Measurements from ENCODE around the gene ANGPTL4. TPM values are rescaled to one million over a fixed set of nuclear protein-coding genes. Genes with fewer than 3 reads are reported as not detected.
"Not testable (repeated sequence)": the region's sequence is repeated elsewhere in the genome, so short reads cannot be mapped to it uniquely, and the experiment has no call there.

The ANGPTL4 gene
- total RNA-seq, 1 donor from 2014 or later: not detected

DNA sequence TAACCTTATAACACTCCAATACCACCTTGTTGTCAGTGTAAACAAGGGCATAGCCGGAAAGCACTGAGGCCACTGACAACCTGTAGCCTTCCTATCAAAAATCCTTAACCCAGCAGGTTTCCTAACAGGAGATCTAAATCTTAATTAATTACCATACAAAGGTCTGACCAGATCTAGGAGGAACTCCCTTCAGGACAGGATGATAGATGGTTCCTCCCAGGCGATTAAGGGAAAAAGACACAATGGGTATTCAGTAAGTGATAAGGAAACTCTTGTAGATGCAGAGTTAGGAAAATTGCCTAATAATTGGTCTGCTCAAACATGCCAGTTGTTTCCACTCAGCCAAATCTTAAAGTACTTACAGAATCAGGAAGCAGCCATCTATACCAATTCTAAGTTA, 21.1 kb downstream of the ANGPTL4 start:
- H3K9me3 Mint-ChIP-seq; H3K9ac ChIP-seq; DNase-seq (ENCODE audit: low spot score); H2AFZ ChIP-seq (replicated peaks); H3K36me3 ChIP-seq; H3K4me3 ChIP-seq; H3K27me3 ChIP-seq; H3K4me1 ChIP-seq; H3K36me3 Mint-ChIP-seq; H4K20me1 ChIP-seq (ENCODE audit: low read depth); H3K27ac ChIP-seq; H3K4me2 ChIP-seq; H3K9me3 ChIP-seq (ENCODE audit: low read depth); H3K4me1 Mint-ChIP-seq; H3K27me3 Mint-ChIP-seq (ENCODE audit: insufficient read depth, low read depth); H3K4me3 Mint-ChIP-seq; H3K27ac Mint-ChIP-seq: not testable (repeated sequence)
- Histone ChIP-seq H3K79me2 (ENCODE audit: low read depth) (peaks cover 10% of the 10 kb centered on the region), H3F3A (ENCODE audit: low read depth) (peaks cover 17% of the 10 kb centered on the region)

DNA sequence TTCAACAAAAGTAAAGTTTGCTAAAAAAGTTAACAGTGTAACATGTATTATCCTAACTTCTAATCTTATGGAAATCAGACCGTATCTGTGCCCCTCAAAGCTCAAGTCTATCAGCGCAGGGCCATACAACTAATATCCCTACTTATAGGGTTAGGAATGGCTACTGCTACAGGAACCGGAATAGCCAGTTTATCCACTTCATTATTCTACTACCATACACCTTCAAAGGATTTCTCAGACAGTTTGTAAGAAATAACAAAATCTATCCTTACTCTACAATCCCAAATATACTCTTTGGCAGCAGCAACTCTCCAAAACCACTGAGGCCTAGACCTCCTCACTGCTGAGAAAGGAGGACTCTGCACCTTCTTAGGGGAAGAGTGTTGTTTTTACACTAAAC, 21.6 kb downstream of the ANGPTL4 start:
- not testable (repeated sequence) for H3K4me2 ChIP-seq; H3K4me1 Mint-ChIP-seq; H3K27ac Mint-ChIP-seq; H3K9me3 Mint-ChIP-seq; H3K9ac ChIP-seq; H3K4me1 ChIP-seq; H3K4me3 Mint-ChIP-seq; H4K20me1 ChIP-seq (ENCODE audit: low read depth); H3K36me3 Mint-ChIP-seq; H3K27me3 Mint-ChIP-seq (ENCODE audit: insufficient read depth, low read depth); DNase-seq (ENCODE audit: low spot score); H3K36me3 ChIP-seq; H2AFZ ChIP-seq (replicated peaks); H3K27me3 ChIP-seq; H3K9me3 ChIP-seq (ENCODE audit: low read depth); H3K4me3 ChIP-seq; H3K27ac ChIP-seq
- H3K79me2 ChIP-seq (ENCODE audit: low read depth): peaks cover 10% of the 10 kb centered on the region
- peaks cover 17% of the 10 kb centered on the region for H3F3A ChIP-seq (ENCODE audit: low read depth)

DNA sequence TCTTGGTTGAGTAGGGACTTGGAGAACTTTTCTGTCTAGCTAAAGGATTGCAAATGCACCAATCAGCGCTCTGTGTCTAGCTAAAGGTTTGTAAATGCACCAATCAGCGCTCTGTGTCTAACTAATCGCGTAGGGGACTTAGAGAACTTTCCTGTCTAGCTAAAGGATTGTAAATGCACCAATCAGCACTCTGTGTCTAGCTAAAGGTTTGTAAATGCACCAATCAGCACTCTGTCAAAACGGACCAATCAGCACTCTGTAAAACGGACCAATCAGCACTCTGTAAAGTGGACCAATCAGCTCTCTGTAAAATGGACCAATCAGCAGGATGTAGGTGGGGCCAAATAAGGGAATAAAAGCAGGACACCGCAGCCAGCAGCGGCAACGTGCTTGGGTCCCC, 22.5 kb downstream of the ANGPTL4 start:
- H3K9ac ChIP-seq; H3K4me1 ChIP-seq; H3K27me3 ChIP-seq; H3K4me3 Mint-ChIP-seq; H3K36me3 Mint-ChIP-seq; H3K27ac Mint-ChIP-seq; H3K27me3 Mint-ChIP-seq (ENCODE audit: insufficient read depth, low read depth); H3K9me3 Mint-ChIP-seq; H3K27ac ChIP-seq; H3K4me3 ChIP-seq; H2AFZ ChIP-seq (replicated peaks); H4K20me1 ChIP-seq (ENCODE audit: low read depth); H3K4me1 Mint-ChIP-seq; H3K9me3 ChIP-seq (ENCODE audit: low read depth); DNase-seq (ENCODE audit: low spot score); H3K4me2 ChIP-seq; H3K36me3 ChIP-seq: not testable (repeated sequence)
- peaks cover 21% of the 10 kb centered on the region for H3F3A ChIP-seq (ENCODE audit: low read depth)
- peaks cover 17% of the 10 kb centered on the region for H3K79me2 ChIP-seq (ENCODE audit: low read depth)

DNA sequence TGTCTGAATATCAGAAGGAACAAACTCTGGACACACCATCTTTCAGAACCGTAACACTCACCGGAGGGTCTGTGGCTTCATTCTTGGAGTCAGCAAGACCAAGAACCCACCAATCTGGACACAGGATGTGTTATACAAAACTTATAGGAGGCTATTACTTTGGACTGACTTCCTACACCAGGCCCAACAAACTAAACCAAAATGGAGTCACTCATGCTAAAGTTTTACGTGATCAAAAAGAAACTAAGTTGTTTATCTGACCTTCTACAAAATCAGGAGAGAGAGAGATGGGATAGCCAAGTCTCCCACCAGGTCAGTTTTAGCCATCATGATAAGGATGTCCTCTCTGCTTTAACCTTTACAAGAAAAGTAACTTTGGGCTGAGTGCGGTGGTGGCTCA, 23.0 kb downstream of the ANGPTL4 start:
- Mint-ChIP-seq H3K4me1 (peaks cover 9% of the 10 kb centered on the region), H3K36me3 (peaks cover 10% of the 10 kb centered on the region), H3K27ac (no peak overlapping the region), H3K4me3 (no peak overlapping the region), H3K9me3 (no peaks in the 10 kb centered on the region), H3K27me3 (ENCODE audit: insufficient read depth, low read depth) (peaks cover 8% of the 10 kb centered on the region)
- H3K27ac ChIP-seq: no peak overlapping the region
- H3K79me2 ChIP-seq (ENCODE audit: low read depth): peaks cover 23% of the 10 kb centered on the region
- H3K4me2 ChIP-seq: no peak overlapping the region
- H3K36me3 ChIP-seq: no peaks in the 10 kb centered on the region
- peaks cover 21% of the 10 kb centered on the region for H3F3A ChIP-seq (ENCODE audit: low read depth)
- TF ChIP-seq EZH2phosphoT487 (IDR thresholded peaks at IDR 0.05) (no peak), EZH2 (IDR thresholded peaks at IDR 0.05) (no peak)
- TF ChIP-seq, protein P1, sequence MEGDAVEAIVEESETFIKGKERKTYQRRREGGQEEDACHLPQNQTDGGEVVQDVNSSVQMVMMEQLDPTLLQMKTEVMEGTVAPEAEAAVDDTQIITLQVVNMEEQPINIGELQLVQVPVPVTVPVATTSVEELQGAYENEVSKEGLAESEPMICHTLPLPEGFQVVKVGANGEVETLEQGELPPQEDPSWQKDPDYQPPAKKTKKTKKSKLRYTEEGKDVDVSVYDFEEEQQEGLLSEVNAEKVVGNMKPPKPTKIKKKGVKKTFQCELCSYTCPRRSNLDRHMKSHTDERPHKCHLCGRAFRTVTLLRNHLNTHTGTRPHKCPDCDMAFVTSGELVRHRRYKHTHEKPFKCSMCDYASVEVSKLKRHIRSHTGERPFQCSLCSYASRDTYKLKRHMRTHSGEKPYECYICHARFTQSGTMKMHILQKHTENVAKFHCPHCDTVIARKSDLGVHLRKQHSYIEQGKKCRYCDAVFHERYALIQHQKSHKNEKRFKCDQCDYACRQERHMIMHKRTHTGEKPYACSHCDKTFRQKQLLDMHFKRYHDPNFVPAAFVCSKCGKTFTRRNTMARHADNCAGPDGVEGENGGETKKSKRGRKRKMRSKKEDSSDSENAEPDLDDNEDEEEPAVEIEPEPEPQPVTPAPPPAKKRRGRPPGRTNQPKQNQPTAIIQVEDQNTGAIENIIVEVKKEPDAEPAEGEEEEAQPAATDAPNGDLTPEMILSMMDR (IDR thresholded peaks at IDR 0.05): no peak
- H3K27me3 ChIP-seq: no peaks in the 10 kb centered on the region
- DNase-seq (ENCODE audit: low spot score): no peak
- no peak overlapping the region for H2AFZ ChIP-seq (replicated peaks)
- H3K4me3 ChIP-seq: no peak overlapping the region
- H4K20me1 ChIP-seq (ENCODE audit: low read depth): peaks cover 11% of the 10 kb centered on the region
- H3K4me1 ChIP-seq: no peaks in the 10 kb centered on the region
- H3K9ac ChIP-seq: no peak overlapping the region
- H3K9me3 ChIP-seq (ENCODE audit: low read depth): no peaks in the 10 kb centered on the region

DNA sequence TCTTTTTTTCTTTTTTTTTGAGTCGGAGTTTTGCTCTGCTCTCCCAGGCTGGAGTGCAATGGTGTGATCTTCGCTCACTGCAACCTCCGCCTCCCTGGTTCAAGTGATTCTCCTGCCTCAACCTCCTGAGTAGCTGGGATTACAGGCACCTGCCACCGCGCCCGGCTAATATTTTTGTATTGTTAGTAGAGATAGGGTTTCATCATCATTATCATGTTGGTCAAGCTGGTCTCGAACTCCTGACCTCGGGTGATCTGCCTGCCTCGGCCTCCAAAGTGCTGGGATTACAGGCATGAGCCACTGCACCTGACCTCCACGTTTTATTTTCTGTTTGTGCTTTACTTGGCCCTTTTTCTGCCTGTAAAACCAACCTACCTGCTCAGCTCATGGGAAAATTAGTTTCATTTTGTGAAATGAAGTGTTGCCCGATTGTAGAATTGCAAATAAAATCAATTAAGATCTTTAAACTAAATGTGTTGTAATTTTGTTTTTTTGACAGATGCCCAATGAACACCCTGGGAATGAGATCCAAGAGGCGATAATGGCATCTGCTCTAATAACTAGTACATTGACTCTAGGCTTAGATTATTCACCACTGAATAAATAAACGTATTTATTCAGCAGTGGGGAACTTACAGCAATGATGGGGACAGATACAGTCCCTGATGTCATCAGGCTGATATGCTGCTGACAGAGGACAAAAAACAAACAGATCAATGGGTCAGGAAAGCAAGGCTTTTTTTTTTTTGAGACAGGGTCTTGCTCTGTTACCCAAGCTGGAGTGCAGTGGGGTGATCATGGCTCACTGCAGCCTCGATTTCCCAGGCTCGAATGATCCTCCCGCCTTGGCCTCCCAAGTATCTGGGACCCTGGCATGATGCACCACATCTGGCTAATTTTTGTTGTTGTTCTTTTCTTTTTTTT, 24.0 kb downstream of the ANGPTL4 start:
- Mint-ChIP-seq H3K4me3 (peak overlapping the region; percentile 59), H3K27ac (no peak overlapping the region)

More for the DNA sequence above, 24.0 kb downstream of the ANGPTL4 start:
- Histone ChIP-seq H3K79me2 (ENCODE audit: low read depth) (peaks cover 32% of the 10 kb centered on the region), H3K4me3 (no peak overlapping the region), H3K4me1 (no peaks in the 10 kb centered on the region), H3K4me2 (no peak overlapping the region), H3K27ac (no peak overlapping the region), H3K9me3 (ENCODE audit: low read depth) (no peaks in the 10 kb centered on the region), H2AFZ (replicated peaks) (no peak overlapping the region), H4K20me1 (ENCODE audit: low read depth) (peaks cover 16% of the 10 kb centered on the region), H3F3A (ENCODE audit: low read depth) (peaks cover 21% of the 10 kb centered on the region), H3K27me3 (no peaks in the 10 kb centered on the region), H3K9ac (no peak overlapping the region), H3K36me3 (no peaks in the 10 kb centered on the region)
- Mint-ChIP-seq H3K4me1 (peaks cover 10% of the 10 kb centered on the region), H3K27me3 (ENCODE audit: insufficient read depth, low read depth) (peaks cover 8% of the 10 kb centered on the region), H3K9me3 (no peaks in the 10 kb centered on the region), H3K36me3 (peaks cover 10% of the 10 kb centered on the region)
- DNase-seq (ENCODE audit: low spot score): no peak
- TF ChIP-seq, protein P1 (IDR thresholded peaks at IDR 0.05): no peak
- TF ChIP-seq EZH2 (IDR thresholded peaks at IDR 0.05): no peak
- TF ChIP-seq EZH2phosphoT487 (IDR thresholded peaks at IDR 0.05): no peak
